C4-2B (cell line): ENCODE measurements around the gene NTNG2.

ENCODE experiments used
- H3K27ac ChIP-seq: fragments of 450-650 bp; 2 replicates; pipeline ENCODE4 v1.5.1; 2017
- CTCF ChIP-seq: fragments of 450-650 bp; conservative IDR thresholded peaks from 2 replicates; pipeline ENCODE4 v1.5.1; 2017; ENCODE audit warnings: mild to moderate bottlenecking
- ZFX ChIP-seq: fragments of 450-650 bp; IDR thresholded peaks from 2 replicates; pipeline ENCODE4 v1.6.1; 2017

The NTNG2 gene

GRCh38 chr9:132237481-132237880 lies 75.6 kb downstream of the NTNG2 start:
- no peak for TF ChIP-seq CTCF
- TF ChIP-seq ZFX = no peak
- H3K27ac ChIP-seq = no peak overlapping the region

DNA sequence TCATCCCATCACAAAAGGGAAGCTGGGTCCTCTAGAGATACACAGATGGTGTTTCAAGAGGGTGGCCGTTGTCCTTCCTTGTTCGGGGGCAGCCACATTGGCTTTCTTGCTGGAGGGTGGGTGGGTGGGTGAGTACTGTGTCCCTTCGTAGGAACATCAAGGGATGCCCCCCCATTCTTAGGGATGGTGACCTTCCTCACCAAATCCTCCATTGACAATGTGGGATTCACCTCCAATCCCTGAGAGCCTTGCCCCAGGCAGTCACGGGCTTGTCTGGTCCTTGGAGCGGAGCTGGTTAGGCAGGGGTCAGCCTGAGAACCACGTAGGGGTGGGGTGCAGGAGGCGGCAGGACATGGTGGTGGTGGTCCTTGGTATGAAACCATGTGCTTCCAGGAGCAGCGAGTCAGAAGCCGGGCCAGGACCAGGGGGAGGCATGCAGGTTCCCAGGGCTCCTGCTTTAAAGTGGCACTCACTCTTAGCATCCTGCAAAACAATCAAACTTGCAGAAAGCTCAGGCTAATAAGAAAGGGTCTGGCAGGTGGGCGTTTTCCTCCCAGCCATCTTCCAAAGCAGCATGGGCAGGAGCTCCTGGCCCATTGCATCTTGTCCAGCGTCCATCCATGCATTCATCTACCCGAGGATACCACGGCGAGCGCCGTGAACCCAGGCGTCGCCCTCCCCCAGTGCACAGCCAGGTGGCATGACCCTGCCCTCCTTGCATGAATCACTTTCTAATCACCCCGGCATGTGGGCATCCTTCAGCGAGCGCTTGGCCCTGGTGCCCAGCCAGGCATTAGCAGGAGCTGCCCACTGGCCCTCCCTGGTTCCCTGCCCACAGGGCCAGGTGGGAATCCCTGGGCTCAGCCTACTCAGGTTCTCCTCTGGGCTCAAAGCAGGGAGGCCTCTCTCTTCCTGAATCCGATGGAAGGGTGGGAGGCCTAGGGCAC lies 76.4 kb downstream of the NTNG2 start:
- TF ChIP-seq CTCF (no peak), ZFX (no peak)
- no peak overlapping the region for H3K27ac ChIP-seq

GRCh38 chr9:132238992-132239391 lies 77.1 kb downstream of the NTNG2 start:
- H3K27ac ChIP-seq = no peak overlapping the region
- TF ChIP-seq ZFX = no peak
- TF ChIP-seq CTCF = no peak

DNA sequence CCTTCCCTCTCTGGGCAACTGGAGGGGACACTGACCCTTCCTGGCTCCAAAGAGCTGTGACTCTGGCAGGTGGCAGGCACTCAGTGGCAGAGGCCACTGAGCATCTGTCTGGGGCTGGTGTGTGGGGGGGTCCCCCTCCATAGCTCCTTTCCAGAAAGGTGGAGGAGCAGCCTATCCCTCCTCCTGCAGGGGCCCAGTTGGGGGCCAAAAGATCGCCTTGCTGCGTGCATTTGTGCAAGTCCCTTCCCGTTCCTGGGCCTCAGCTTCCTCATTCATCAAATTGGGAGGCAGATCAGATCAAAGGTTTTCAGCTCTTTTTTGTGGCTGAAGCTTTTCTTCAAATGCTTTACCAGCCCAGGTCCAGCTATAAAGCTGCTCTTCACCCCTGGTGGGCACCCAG lies 77.7 kb downstream of the NTNG2 start:
- H3K27ac ChIP-seq = no peak overlapping the region
- no peak for TF ChIP-seq ZFX
- no peak for TF ChIP-seq CTCF

DNA sequence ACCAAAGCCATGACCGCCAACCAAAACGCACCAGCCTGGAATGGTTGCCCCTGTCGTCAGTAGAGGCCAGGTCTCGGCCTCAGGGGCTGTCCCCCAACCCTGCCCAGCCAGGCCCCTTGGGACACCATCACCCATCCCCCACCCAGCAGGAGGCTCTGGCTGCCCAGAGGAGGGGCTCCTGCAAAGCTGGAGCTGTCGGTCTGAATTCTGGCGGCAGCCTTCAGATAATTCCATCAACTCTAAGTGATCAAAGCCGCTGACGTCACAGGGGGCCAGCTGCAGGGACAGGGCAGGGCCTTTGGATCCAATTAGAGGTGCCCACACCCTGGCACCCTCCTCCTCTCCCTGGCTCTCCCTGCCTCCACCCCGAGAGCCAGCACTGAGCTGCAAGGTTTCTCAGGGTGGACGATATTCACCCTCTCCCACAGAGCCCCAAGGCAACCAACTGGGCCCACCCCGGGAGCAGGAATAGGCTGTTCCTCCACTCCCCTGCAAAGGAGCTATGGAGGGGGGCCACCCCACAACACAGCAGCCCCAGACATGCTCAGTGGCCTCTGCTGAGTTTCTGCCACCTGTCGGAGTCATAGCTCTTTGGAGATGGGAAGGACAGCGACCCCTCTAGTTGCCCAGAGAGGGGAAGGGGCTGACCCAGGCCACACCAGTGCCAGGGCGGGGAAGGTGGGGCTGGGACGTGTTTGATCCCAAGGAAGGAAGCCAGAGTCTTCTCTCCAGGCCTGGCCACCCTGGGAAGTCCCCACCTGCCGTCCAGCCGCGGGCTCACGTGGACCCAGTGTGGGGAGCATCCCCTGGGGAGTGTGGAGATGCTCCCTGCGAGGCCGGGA lies 78.4 kb downstream of the NTNG2 start:
- no peak for TF ChIP-seq CTCF
- no peak for TF ChIP-seq ZFX
- H3K27ac ChIP-seq = no peak overlapping the region

GRCh38 chr9:132240841-132241482 lies 79.1 kb downstream of the NTNG2 start:
- TF ChIP-seq CTCF (no peak; the same call in 1 of the 2 replicates), ZFX (no peak)
- H3K27ac ChIP-seq = no peak overlapping the region; the same call in 1 of the 2 replicates

DNA sequence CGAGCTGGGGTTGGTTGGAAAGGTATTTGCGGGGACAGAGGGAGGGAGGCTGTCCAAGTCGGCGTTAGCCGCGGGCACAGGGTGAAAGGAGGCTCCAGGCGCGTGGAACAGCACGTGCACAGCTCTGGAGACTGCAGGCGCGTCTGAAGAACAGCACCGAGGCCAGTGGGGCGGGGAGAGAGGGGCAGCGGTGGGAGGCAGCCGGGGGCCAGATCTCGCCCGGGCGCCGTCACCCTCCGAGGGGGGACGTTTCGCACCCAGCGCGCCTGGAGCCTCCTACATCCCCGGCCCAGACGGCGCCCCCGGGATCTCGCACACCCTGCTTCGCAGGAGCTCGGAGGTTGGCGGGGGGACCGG lies 79.6 kb downstream of the NTNG2 start:
- TF ChIP-seq CTCF = no peak
- TF ChIP-seq ZFX = no peak
- no peak overlapping the region; the same call in 1 of the 2 replicates for H3K27ac ChIP-seq
